GM12878 (cell line): Measurements from ENCODE around the gene GABRA6. TPM values are rescaled to one million over a fixed set of nuclear protein-coding genes. Genes with fewer than 3 reads are reported as not detected.

ENCODE experiments used
- ATAC-seq: fragments of 200-7000 bp; cut with Tn5 transposase; 3 replicates; pipeline ENCODE4 v1.9.1; 2020; ENCODE audit warnings: mild to moderate bottlenecking, moderate library complexity
- BruUV-seq: library from RNA; stranded (reverse); fragments of 400-500 nt; replicated peaks from 2 replicates; lab custom pipeline; 2021; lab: Mats Ljungman, UMichigan
- CTCF ChIA-PET: fragments of 300-600 bp; sonication (Branson Sonifier 250); formaldehyde crosslinking; extraction: SDS; loops from one replicate; lab custom pipeline; 2021; ENCODE audit warnings: inconsistent platforms; lab: Yijun Ruan, JAX
- POLR2A ChIA-PET: fragments of 350-600 bp; formaldehyde crosslinking; extraction: SDS; loops from one replicate; lab custom pipeline; 2021; ENCODE audit warnings: inconsistent platforms; lab: Charles Lee
- RAD21 ChIA-PET: fragments of 300-600 bp; sonication (Branson Sonifier 250); formaldehyde crosslinking; loops from one replicate; lab custom pipeline; 2023; ENCODE audit warnings: antibody characterized with exemption; ENCODE audit not compliant: unreplicated experiment; lab: Charles Lee
- SMC1A ChIA-PET: fragments of 300-600 bp; sonication (Branson Sonifier 250); formaldehyde crosslinking; loops from one replicate; lab custom pipeline; 2023; ENCODE audit not compliant: unreplicated experiment, uncharacterized antibody; lab: Charles Lee
- DNase-seq: peaks from one replicate; pipeline ENCODE4 v3.0.0-alpha.2; 2011; ENCODE audit warnings: low read depth, low spot score
- FAIRE-seq: peaks from 3 replicates; lab custom pipeline; 2011; peaks lifted over from hg19 to GRCh38; lab: Jason Lieb, UNC
- H2AFZ ChIP-seq: 2 replicates; pipeline ENCODE4 v1.6.0; 2011; ENCODE audit warnings: low read depth, low read length, control low read depth; ENCODE audit not compliant: control insufficient read depth
- H3K27ac ChIP-seq: 2 replicates; pipeline ENCODE4 v1.5.1; 2011; ENCODE audit warnings: control low read depth; ENCODE audit not compliant: control insufficient read depth, insufficient read depth
- H3K27me3 ChIP-seq, 2 experiments: replicated peaks in 1 of 2; 2 replicates each; pipeline versions ENCODE4 v1.6.0 to v1.6.1; 2011; ENCODE audit warnings: low read length in 1 of 2; ENCODE audit not compliant: control insufficient read depth in 2 of 2, insufficient read depth in 2 of 2
- H3K36me3 ChIP-seq, 2 experiments: 2 replicates each; pipeline ENCODE4 v1.5.1; 2011; ENCODE audit warnings: low read length in 1 of 2; ENCODE audit not compliant: control insufficient read depth in 2 of 2, insufficient read depth in 2 of 2
- H3K4me1 ChIP-seq: 2 replicates; pipeline ENCODE4 v1.6.1; 2011; ENCODE audit warnings: mild to moderate bottlenecking, low read length, moderate library complexity, mixed read lengths; ENCODE audit not compliant: control insufficient read depth, insufficient read depth
- H3K4me2 ChIP-seq: 2 replicates; pipeline ENCODE4 v1.6.0; 2011; ENCODE audit warnings: control low read depth; ENCODE audit not compliant: control insufficient read depth, insufficient read depth
- H3K4me3 ChIP-seq: fragments of 200-600 bp; sonication (generic); 2 replicates; pipeline ENCODE4 v1.5.1; 2016
- H3K79me2 ChIP-seq: 2 replicates; pipeline ENCODE4 v1.6.0; 2011; ENCODE audit warnings: low read length; ENCODE audit not compliant: control insufficient read depth, insufficient read depth
- H3K9ac ChIP-seq: 2 replicates; pipeline ENCODE4 v1.8.0; 2011; ENCODE audit warnings: low read length, control low read depth, mixed read lengths; ENCODE audit not compliant: control insufficient read depth, insufficient read depth
- H3K9me3 ChIP-seq: replicated peaks from 3 replicates; pipeline ENCODE4 v1.5.1; 2011; ENCODE audit warnings: mild to moderate bottlenecking, low read length; ENCODE audit not compliant: control insufficient read depth, insufficient read depth
- H4K20me1 ChIP-seq: 2 replicates; pipeline ENCODE4 v1.6.0; 2011; ENCODE audit not compliant: control insufficient read depth, insufficient read depth
- ATF2 ChIP-seq: IDR thresholded peaks from 2 replicates; pipeline ENCODE4 v1.6.1; 2012; ENCODE audit warnings: low read length, inconsistent platforms
- ATF3 ChIP-seq: IDR thresholded peaks from 2 replicates; pipeline ENCODE4 v1.6.1; 2011; ENCODE audit warnings: low read depth, mild to moderate bottlenecking, low read length, moderate library complexity, borderline replicate concordance; ENCODE audit errors: extremely low read depth
- CEBPB ChIP-seq, 2 experiments: fragments of 150-350 bp in 1 of 2; IDR thresholded peaks; 2 replicates each; pipeline ENCODE4 v1.6.1; 2012 to 2014; ENCODE audit warnings: low read depth in 2 of 2, low read length in 2 of 2, borderline replicate concordance in 1 of 2, inconsistent platforms in 1 of 2
- IKZF1 ChIP-seq: fragments of 450-650 bp; conservative IDR thresholded peaks from 2 replicates; pipeline ENCODE4 v1.6.1; 2017; ENCODE audit warnings: antibody characterized with exemption, mild to moderate bottlenecking
- MXI1 ChIP-seq: fragments of 150-350 bp; IDR thresholded peaks from 2 replicates; pipeline ENCODE4 v1.6.1; 2011; ENCODE audit warnings: low read depth, mild to moderate bottlenecking, inconsistent platforms, low read length, improper control_type of control experiment
- PKNOX1 ChIP-seq: fragments of 450-650 bp; IDR thresholded peaks from 2 replicates; pipeline ENCODE4 v1.6.1; 2016; ENCODE audit warnings: mild to moderate bottlenecking
- TCF3 ChIP-seq: IDR thresholded peaks from 2 replicates; pipeline ENCODE4 v1.6.1; 2012; ENCODE audit warnings: low read depth, mild to moderate bottlenecking, low read length, borderline replicate concordance; ENCODE audit not compliant: insufficient read depth
- USF2 ChIP-seq: IDR thresholded peaks from 2 replicates; pipeline ENCODE4 v1.6.1; 2011; ENCODE audit warnings: low read depth, low read length, improper control_type of control experiment, borderline replicate concordance
- WGBS: methylation state at CpG from one replicate; pipeline ENCODE4 v1.1.6; 2016; ENCODE audit warnings: low lambda C conversion rate; ENCODE audit not compliant: insufficient replicate concordance, insufficient coverage; ENCODE audit errors: missing lambda C conversion rate; 5-methylcytosine and 5-hydroxymethylcytosine counted together
- in situ Hi-C: fragments of 300-500 bp; cut with MboI; formaldehyde crosslinking; loops from 9 replicates; pipeline ENCODE4 v1.14.3; 2018; ENCODE audit warnings: mixed read lengths
- intact Hi-C: fragments of 100-400 bp; cut with micrococcal nuclease; formaldehyde crosslinking; loops from one replicate; pipeline ENCODE4 v1.14.2; 2022; ENCODE audit not compliant: unreplicated experiment
- polyA plus RNA-seq, 11 experiments: library from polyadenylated mRNA; depleted of rRNA in 4 of 11; unstranded in 6 of 11; stranded (reverse) in 5 of 11; fragments of >200 nt; fragmentation: Nextera tagmentation in 4 of 11; fragmentation: Illumina TruSeq in 1 of 11; extraction: Ambion mirVana in 4 of 11; extraction: Trizol in 1 of 11; gene quantifications; 1 replicate in 1 of 11; 2 replicates in 10 of 11; pipeline versions ENCODE4 v1.2.1 to v1.2.3, GENCODE V29; 2011 to 2016; ENCODE audit warnings: inconsistent platforms in 2 of 11, missing spikeins in 2 of 11, low read depth in 1 of 11
- total RNA-seq, 4 experiments: library from RNA; depleted of rRNA in 3 of 4; stranded (reverse); fragments of >200 nt in 3 of 4; fragmentation: Illumina TruSeq in 1 of 4; extraction: Trizol in 1 of 4; gene quantifications; 2 replicates each; pipeline versions ENCODE4 v1.2.1 to v1.2.3, GENCODE V29; 2013 to 2021

The GABRA6 gene
- total and polyA plus RNA-seq, 10 of the 15 experiments (the other 5 are each of a cell fraction or from before 2014, with no cell fraction given): not detected

- CTCF ChIA-PET: interaction anchor here (1.6 kb wide), 1 partner anchor 12 kb away, joined by 3 read pairs; no protein-coding TSS in a partner anchor
- in situ Hi-C loops: no loop called here
- ATAC-seq: no peak
- no peak overlapping the region for H2AFZ ChIP-seq
- TF ChIP-seq MXI1 (no peak), IKZF1 (no peak), ATF3 (no peak), TCF3 (no peak), CEBPB (IDR thresholded peaks at IDR 0.05; ENCODE audit: borderline replicate concordance in 1 of 2, low read depth in 2 of 2, low read length in 2 of 2) (no peak), USF2 (no peak), PKNOX1 (no peak), ATF2 (no peak)
- TF ChIP-seq, all 136 proteins: peak for 0
- H3K27me3 ChIP-seq: no peaks in the 10 kb centered on the region
- H3K36me3 ChIP-seq: no peaks in the 10 kb centered on the region
- ChIA-PET POLR2A (no interaction called here), RAD21 (no interaction called here), SMC1A (no interaction called here)
- no TSS peak for BruUV-seq
- H3K4me1 ChIP-seq: no peaks in the 10 kb centered on the region
- H3K9me3 ChIP-seq: no peaks in the 10 kb centered on the region
- FAIRE-seq (no peak), DNase-seq (no peak)
- H3K4me2 ChIP-seq: no peak overlapping the region
- no peaks in the 10 kb centered on the region for H3K79me2 ChIP-seq
- intact Hi-C loops: no loop called here
- H3K9ac ChIP-seq: no peak overlapping the region
- H3K4me3 ChIP-seq: no peak overlapping the region
- WGBS: 31% methylated on average over 3 of the region's 3 CpGs
- no peaks in the 10 kb centered on the region for H4K20me1 ChIP-seq
- H3K27ac ChIP-seq: no peak overlapping the region
Observed at GRCh38 chr5:161686881-161687280, 1.4 kb downstream of the GABRA6 start.
